Measurements from ENCODE around the gene FAM131A.

- TF ChIP-seq EZH2phosphoT487 (IDR thresholded peaks at IDR 0.05; ENCODE audit: borderline replicate concordance, low read depth, low read length) (no peak), CTCF (conservative IDR thresholded peaks at IDR 0.05; ENCODE audit: low read length) (no peak)
Observed at GRCh38 chr3:184375747-184376461, 38.5 kb downstream of the FAM131A start.
